Stimulated activated CD4-positive, alpha-beta T cell treated with anti-CD3 and anti-CD28 coated beads, Interleukin-4, amount 100 ng/mL, for 48 hours (primary cell): ENCODE data around the gene CSTF1.

Experiments
- DNase-seq, 2 donors: peaks; one replicate each; pipeline ENCODE4 v3.0.0-alpha.2; 2020; ENCODE audit warnings: low read depth in 2 of 2

The CSTF1 gene

GRCh38 chr20:56454754-56455153, 62.3 kb downstream of the CSTF1 start:
- no peak for DNase-seq
